ENCODE measurements around the gene RCOR1. TPM values are rescaled to one million over a fixed set of nuclear protein-coding genes. Genes with fewer than 3 reads are reported as not detected.
"Not testable (repeated sequence)": the region's sequence is repeated elsewhere in the genome, so short reads cannot be mapped to it uniquely, and the experiment has no call there.

The RCOR1 gene
- total RNA-seq, 4 donors from 2014 or later = 15.7 to 31.0 (median 25.8) TPM

DNA sequence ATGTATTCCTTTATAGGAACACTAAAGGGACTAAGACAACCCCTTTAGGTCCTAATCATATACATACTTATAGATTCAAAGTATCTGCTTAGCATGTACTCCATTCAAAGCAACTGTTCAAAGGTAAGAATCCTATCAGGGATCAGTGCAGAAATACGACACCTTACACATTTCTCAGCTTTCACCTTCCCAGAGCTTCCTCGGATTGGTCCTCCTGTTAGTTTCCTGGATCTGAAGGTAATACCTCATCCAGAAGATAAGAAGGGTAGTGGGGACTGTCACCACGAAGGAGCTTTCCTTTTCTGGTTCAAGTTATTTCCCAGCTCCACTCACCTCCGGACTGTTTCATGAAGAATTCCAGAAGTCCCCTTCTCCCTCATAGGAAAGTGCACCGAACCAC, 38.0 kb downstream of the RCOR1 start:
- DNase-seq = no peak
- no peak overlapping the region for H3K27ac ChIP-seq

DNA sequence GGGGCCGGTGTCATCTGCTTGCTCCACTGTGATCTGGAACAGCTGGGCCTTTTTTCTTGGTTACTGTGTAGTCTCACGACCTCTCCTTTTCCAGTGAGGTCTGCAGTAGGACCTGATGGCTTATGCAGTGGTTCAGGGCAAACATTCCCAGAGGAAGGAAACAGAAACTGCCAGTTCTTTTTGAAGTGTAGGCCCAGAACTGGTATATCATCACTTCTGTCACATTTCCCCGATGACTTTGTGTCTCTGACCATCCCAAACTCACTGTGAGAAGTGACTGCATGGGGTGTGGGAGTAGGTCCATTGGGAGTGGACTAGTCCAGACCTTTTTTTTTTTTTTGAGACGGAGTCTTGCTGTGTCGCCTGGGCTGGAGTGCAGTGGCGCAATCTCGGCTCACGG, 38.4 kb downstream of the RCOR1 start:
- 60 to 86% methylated on average over 2 to 8 of the region's 8 CpGs for WGBS, 2 donors (ENCODE audit: low coverage in 1 of 2)
- no peak overlapping the region for H3K27ac ChIP-seq
- no peak overlapping the region for H3K4me3 ChIP-seq
- no peaks in the 10 kb centered on the region for H3K27me3 ChIP-seq
- DNase-seq = no peak
- no peaks in the 10 kb centered on the region for H3K9me3 ChIP-seq
- TF ChIP-seq, protein P1, sequence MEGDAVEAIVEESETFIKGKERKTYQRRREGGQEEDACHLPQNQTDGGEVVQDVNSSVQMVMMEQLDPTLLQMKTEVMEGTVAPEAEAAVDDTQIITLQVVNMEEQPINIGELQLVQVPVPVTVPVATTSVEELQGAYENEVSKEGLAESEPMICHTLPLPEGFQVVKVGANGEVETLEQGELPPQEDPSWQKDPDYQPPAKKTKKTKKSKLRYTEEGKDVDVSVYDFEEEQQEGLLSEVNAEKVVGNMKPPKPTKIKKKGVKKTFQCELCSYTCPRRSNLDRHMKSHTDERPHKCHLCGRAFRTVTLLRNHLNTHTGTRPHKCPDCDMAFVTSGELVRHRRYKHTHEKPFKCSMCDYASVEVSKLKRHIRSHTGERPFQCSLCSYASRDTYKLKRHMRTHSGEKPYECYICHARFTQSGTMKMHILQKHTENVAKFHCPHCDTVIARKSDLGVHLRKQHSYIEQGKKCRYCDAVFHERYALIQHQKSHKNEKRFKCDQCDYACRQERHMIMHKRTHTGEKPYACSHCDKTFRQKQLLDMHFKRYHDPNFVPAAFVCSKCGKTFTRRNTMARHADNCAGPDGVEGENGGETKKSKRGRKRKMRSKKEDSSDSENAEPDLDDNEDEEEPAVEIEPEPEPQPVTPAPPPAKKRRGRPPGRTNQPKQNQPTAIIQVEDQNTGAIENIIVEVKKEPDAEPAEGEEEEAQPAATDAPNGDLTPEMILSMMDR (IDR thresholded peaks at IDR 0.05) = no peak
- TF ChIP-seq POLR2AphosphoS5 (IDR thresholded peaks at IDR 0.05) (no peak), POLR2A (IDR thresholded peaks at IDR 0.05) (no peak), EP300 (IDR thresholded peaks at IDR 0.05; ENCODE audit: low read depth) (no peak)
- intact Hi-C loops (cut with DNase I; ENCODE audit: low total_unique reads) = no loop called here
- in situ Hi-C loops (cut with MboI; ENCODE audit: low pct_ligation_motif_present in 1 of 4, low pct_unique_long_range_greater_than_20kb in 1 of 4, low sequenced_read_pairs in 3 of 4) = no loop called here
- H3K4me1 ChIP-seq = peaks cover 4 to 17% (median 9%) of the 10 kb centered on the region in 4 donors
- no peaks in the 10 kb centered on the region for H3K36me3 ChIP-seq

More for the DNA sequence above, 38.0 kb downstream of the RCOR1 start:
- H3K36me3 ChIP-seq = no peaks in the 10 kb centered on the region
- peaks cover 4 to 17% (median 9%) of the 10 kb centered on the region in 4 donors for H3K4me1 ChIP-seq
- H3K4me3 ChIP-seq = no peak overlapping the region
- H3K27me3 ChIP-seq = no peaks in the 10 kb centered on the region
- 74 to 83% methylated on average over 1 to 5 of the region's 5 CpGs for WGBS, 2 donors (ENCODE audit: low coverage in 1 of 2)
- in situ Hi-C loops (cut with MboI; ENCODE audit: low pct_ligation_motif_present in 1 of 4, low pct_unique_long_range_greater_than_20kb in 1 of 4, low sequenced_read_pairs in 3 of 4) (no loop called here), intact Hi-C loops (cut with DNase I; ENCODE audit: low total_unique reads) (no loop called here)
- TF ChIP-seq POLR2AphosphoS5 (IDR thresholded peaks at IDR 0.05) (no peak), POLR2A (IDR thresholded peaks at IDR 0.05) (no peak), EP300 (IDR thresholded peaks at IDR 0.05; ENCODE audit: low read depth) (no peak)
- TF ChIP-seq, protein P1 (IDR thresholded peaks at IDR 0.05) = no peak
- no peaks in the 10 kb centered on the region for H3K9me3 ChIP-seq

DNA sequence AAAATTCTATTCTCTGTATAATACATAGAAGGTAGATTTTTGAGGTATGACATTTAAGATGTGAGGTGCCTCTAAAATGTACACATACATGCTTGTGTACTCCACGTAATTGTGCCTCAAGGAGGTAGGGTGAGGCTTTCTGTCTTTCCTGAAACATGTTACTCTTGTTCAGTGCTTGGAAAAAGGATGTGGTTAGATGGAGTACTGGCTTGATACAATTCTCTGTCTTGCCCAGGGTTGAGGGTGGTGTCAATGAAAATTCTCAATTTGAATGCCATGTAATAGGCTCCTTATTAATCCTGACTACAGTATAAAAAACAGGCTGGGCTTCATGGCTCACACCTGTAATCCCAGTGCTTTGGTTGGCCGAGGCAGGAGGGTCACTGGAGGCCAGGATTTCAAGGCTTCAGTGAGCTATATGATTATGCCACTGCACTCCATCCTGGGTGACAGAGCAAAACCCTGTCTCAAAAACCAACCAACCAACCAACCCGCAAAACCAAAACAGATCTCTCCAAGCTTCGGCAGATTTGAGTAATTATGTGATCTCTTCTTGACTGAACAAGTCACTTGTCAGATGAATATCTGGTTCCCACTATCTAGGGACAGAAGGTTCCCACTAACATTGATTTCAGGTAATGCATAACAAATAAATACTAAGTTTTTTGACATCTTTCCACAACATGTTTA, 41.6 kb downstream of the RCOR1 start:
- intact Hi-C loops (cut with DNase I; ENCODE audit: low total_unique reads) (no loop called here), in situ Hi-C loops (cut with MboI; ENCODE audit: low pct_ligation_motif_present in 1 of 4, low pct_unique_long_range_greater_than_20kb in 1 of 4, low sequenced_read_pairs in 3 of 4) (no loop called here)
- no peaks in the 10 kb centered on the region for H3K36me3 ChIP-seq
- H3K27me3 ChIP-seq = no peaks in the 10 kb centered on the region
- H3K9me3 ChIP-seq = no peaks in the 10 kb centered on the region
- no peak overlapping the region for H3K4me3 ChIP-seq
- TF ChIP-seq POLR2AphosphoS5 (IDR thresholded peaks at IDR 0.05) (no peak), EP300 (IDR thresholded peaks at IDR 0.05; ENCODE audit: low read depth) (no peak), POLR2A (IDR thresholded peaks at IDR 0.05) (no peak)
- TF ChIP-seq, protein P1 (IDR thresholded peaks at IDR 0.05) = no peak
- peaks cover 4 to 8% (median 6%) of the 10 kb centered on the region in 4 donors for H3K4me1 ChIP-seq
- WGBS, 2 donors (ENCODE audit: low coverage in 1 of 2) = 52 to 73% methylated on average over 4 of the region's 4 CpGs
- no peak for DNase-seq
- no peak overlapping the region for H3K27ac ChIP-seq

DNA sequence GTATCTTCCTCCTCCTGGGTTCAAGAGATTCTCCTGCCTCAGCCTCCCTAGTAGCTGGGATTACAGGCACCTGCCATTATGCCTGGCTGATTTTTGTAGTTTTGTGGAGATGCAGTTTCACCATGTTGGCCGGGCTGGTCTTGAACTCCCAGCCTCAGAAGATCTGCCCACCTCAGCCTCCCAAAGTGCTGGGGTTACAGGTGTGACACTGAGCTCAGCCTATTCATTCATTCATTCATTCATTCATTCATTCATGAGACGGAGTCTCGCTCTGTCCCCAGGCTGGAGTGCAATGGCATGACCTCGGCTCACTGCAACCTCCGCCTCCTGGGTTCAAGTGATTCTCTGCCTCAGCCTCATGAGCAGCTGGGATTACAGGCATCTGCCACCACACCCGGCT, 47.2 kb downstream of the RCOR1 start:
- H3K27me3 ChIP-seq; in situ Hi-C loops (cut with MboI; ENCODE audit: low pct_ligation_motif_present in 1 of 4, low pct_unique_long_range_greater_than_20kb in 1 of 4, low sequenced_read_pairs in 3 of 4); DNase-seq; H3K9me3 ChIP-seq; H3K36me3 ChIP-seq; H3K27ac ChIP-seq; H3K4me1 ChIP-seq; H3K4me3 ChIP-seq; intact Hi-C loops (cut with DNase I; ENCODE audit: low total_unique reads): not testable (repeated sequence)
- whole genome bisulfite sequencing, 2 donors (ENCODE audit: low coverage in 1 of 2) = 90% methylated on average over 6 of the region's 6 CpGs; no CpG with 5 or more reads in 1 of the 2 donors

DNA sequence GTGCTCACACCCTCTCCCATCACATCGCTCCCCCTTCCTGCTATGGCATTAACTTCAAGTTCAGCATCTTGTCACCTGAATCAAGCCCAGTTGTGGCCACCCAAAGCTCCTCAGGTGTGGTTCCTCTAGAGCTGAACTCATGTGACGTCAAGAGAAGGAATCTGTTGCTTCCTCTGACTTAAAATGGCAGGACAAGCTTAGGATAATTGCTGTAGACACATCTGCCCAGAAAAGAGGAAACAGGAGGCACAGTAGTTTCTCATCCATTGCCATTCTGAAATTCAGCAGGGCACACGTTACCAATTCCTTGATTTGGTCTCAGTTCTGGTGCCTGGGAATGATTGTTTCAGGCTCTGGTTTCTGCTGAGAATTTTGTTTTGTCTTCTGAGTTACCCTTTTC, 52.1 kb downstream of the RCOR1 start:
- WGBS, 2 donors (ENCODE audit: low coverage in 1 of 2) = 82% methylated on average over 3 of the region's 3 CpGs; no CpG with 5 or more reads in 1 of the 2 donors
- Histone ChIP-seq H3K36me3 (no peaks in the 10 kb centered on the region), H3K4me1 (peaks cover 0 to 29% (median 10%) of the 10 kb centered on the region in 4 donors), H3K4me3 (no peak overlapping the region), H3K9me3 (no peaks in the 10 kb centered on the region), H3K27ac (no peak overlapping the region), H3K27me3 (no peaks in the 10 kb centered on the region)
- TF ChIP-seq EP300 (IDR thresholded peaks at IDR 0.05; ENCODE audit: low read depth) (no peak), POLR2A (IDR thresholded peaks at IDR 0.05) (no peak), POLR2AphosphoS5 (IDR thresholded peaks at IDR 0.05) (no peak)
- TF ChIP-seq, protein P1 (IDR thresholded peaks at IDR 0.05) = no peak
- in situ Hi-C loops (cut with MboI; ENCODE audit: low pct_ligation_motif_present in 1 of 4, low pct_unique_long_range_greater_than_20kb in 1 of 4, low sequenced_read_pairs in 3 of 4) = no loop called here
- intact Hi-C loops (cut with DNase I; ENCODE audit: low total_unique reads) = no loop called here
- DNase-seq = no peak

Measured in transverse colon (tissue), 4 donors.